Measurements from ENCODE around the gene ZPBP. TPM values are rescaled to one million over a fixed set of nuclear protein-coding genes. Genes with fewer than 3 reads are reported as not detected.

Gene ZPBP
- total RNA-seq, 2 experiments from 2014 or later: not detected

- Mint-ChIP-seq H3K27ac (no peak overlapping the region), H3K36me3 (no peaks in the 10 kb centered on the region), H3K4me1 (no peaks in the 10 kb centered on the region), H3K4me3 (no peak overlapping the region), H3K9me3 (peaks cover 4% of the 10 kb centered on the region), H3K27me3 (no peaks in the 10 kb centered on the region)
- ATAC-seq (ENCODE audit: low read depth): no peak
- POLR2A ChIA-PET: no interaction called here
- no peak for DNase-seq
Measured at GRCh38 chr7:49986191-49986590, 106.9 kb downstream of the ZPBP start.

GRCh38 chr7:49980465-49980864 lies 112.6 kb downstream of the ZPBP start:
- no peaks in the 10 kb centered on the region for H3K4me1 Mint-ChIP-seq
- no peaks in the 10 kb centered on the region for H3K36me3 Mint-ChIP-seq
- H3K9me3 Mint-ChIP-seq: no peaks in the 10 kb centered on the region
- no peak overlapping the region for H3K4me3 Mint-ChIP-seq
- ATAC-seq (ENCODE audit: low read depth): peak; percentile 71
- DNase-seq: peak; percentile 32
- POLR2A ChIA-PET: no interaction called here
- no peak overlapping the region for H3K27ac Mint-ChIP-seq
- no peaks in the 10 kb centered on the region for H3K27me3 Mint-ChIP-seq

GRCh38 chr7:49976238-49976637 lies 116.8 kb downstream of the ZPBP start:
- POLR2A ChIA-PET: no interaction called here
- Mint-ChIP-seq H3K27ac (no peak overlapping the region), H3K27me3 (peaks cover 4% of the 10 kb centered on the region), H3K36me3 (no peaks in the 10 kb centered on the region), H3K9me3 (no peaks in the 10 kb centered on the region), H3K4me3 (no peak overlapping the region), H3K4me1 (no peaks in the 10 kb centered on the region)
- DNase-seq (no peak), ATAC-seq (ENCODE audit: low read depth) (no peak)

- no peak overlapping the region for H3K27ac Mint-ChIP-seq
- peaks cover 11% of the 10 kb centered on the region for H3K27me3 Mint-ChIP-seq
- POLR2A ChIA-PET: no interaction called here
- no peak overlapping the region for H3K4me3 Mint-ChIP-seq
- no peaks in the 10 kb centered on the region for H3K4me1 Mint-ChIP-seq
- ATAC-seq (ENCODE audit: low read depth): no peak
- DNase-seq: no peak
- no peaks in the 10 kb centered on the region for H3K36me3 Mint-ChIP-seq
- no peaks in the 10 kb centered on the region for H3K9me3 Mint-ChIP-seq
Measured at GRCh38 chr7:49974035-49974434, 119.0 kb downstream of the ZPBP start.

GRCh38 chr7:49937608-49938007 lies 155.4 kb downstream of the ZPBP start:
- no peak for ATAC-seq (ENCODE audit: low read depth)
- Mint-ChIP-seq H3K27ac (no peak overlapping the region), H3K4me3 (no peak overlapping the region), H3K36me3 (no peaks in the 10 kb centered on the region), H3K27me3 (no peaks in the 10 kb centered on the region), H3K4me1 (no peaks in the 10 kb centered on the region), H3K9me3 (peaks cover 2% of the 10 kb centered on the region)
- no peak for DNase-seq
- POLR2A ChIA-PET: no interaction called here

- Mint-ChIP-seq H3K9me3 (peaks cover 4% of the 10 kb centered on the region), H3K4me1 (no peaks in the 10 kb centered on the region)
Measured at GRCh38 chr7:49931627-49932026, 161.4 kb downstream of the ZPBP start.

GRCh38 chr7:49928787-49929186 lies 164.3 kb downstream of the ZPBP start:
- Mint-ChIP-seq H3K27ac (no peak overlapping the region), H3K36me3 (no peaks in the 10 kb centered on the region), H3K9me3 (peaks cover 4% of the 10 kb centered on the region), H3K4me1 (no peaks in the 10 kb centered on the region), H3K27me3 (no peaks in the 10 kb centered on the region), H3K4me3 (no peak overlapping the region)
- POLR2A ChIA-PET: no interaction called here
- ATAC-seq (ENCODE audit: low read depth) (no peak), DNase-seq (no peak)

More at GRCh38 chr7:49931627-49932026, 161.4 kb downstream of the ZPBP start:
- Mint-ChIP-seq H3K27ac (no peak overlapping the region), H3K36me3 (no peaks in the 10 kb centered on the region), H3K27me3 (no peaks in the 10 kb centered on the region), H3K4me3 (no peak overlapping the region)
- POLR2A ChIA-PET: no interaction called here
- no peak for ATAC-seq (ENCODE audit: low read depth)
- DNase-seq: no peak

GRCh38 chr7:49927631-49928030 lies 165.4 kb downstream of the ZPBP start:
- Mint-ChIP-seq H3K4me3 (no peak overlapping the region), H3K9me3 (peaks cover 3% of the 10 kb centered on the region), H3K27ac (no peak overlapping the region), H3K36me3 (no peaks in the 10 kb centered on the region), H3K4me1 (no peaks in the 10 kb centered on the region), H3K27me3 (no peaks in the 10 kb centered on the region)
- POLR2A ChIA-PET: no interaction called here
- no peak for DNase-seq
- ATAC-seq (ENCODE audit: low read depth): no peak

GRCh38 chr7:49926720-49927119 lies 166.3 kb downstream of the ZPBP start:
- POLR2A ChIA-PET: no interaction called here
- peaks cover 3% of the 10 kb centered on the region for H3K9me3 Mint-ChIP-seq
- H3K27ac Mint-ChIP-seq: no peak overlapping the region
- no peaks in the 10 kb centered on the region for H3K36me3 Mint-ChIP-seq
- H3K4me3 Mint-ChIP-seq: no peak overlapping the region
- no peaks in the 10 kb centered on the region for H3K4me1 Mint-ChIP-seq
- no peak for DNase-seq
- no peak for ATAC-seq (ENCODE audit: low read depth)
- H3K27me3 Mint-ChIP-seq: no peaks in the 10 kb centered on the region

GRCh38 chr7:49911909-49912308 lies 181.1 kb downstream of the ZPBP start:
- no peaks in the 10 kb centered on the region for H3K9me3 Mint-ChIP-seq
- DNase-seq: no peak
- no peak overlapping the region for H3K4me3 Mint-ChIP-seq
- H3K4me1 Mint-ChIP-seq: no peaks in the 10 kb centered on the region
- H3K27me3 Mint-ChIP-seq: peaks cover 8% of the 10 kb centered on the region
- no peaks in the 10 kb centered on the region for H3K36me3 Mint-ChIP-seq
- no peak overlapping the region for H3K27ac Mint-ChIP-seq
- no peak for ATAC-seq (ENCODE audit: low read depth)
- POLR2A ChIA-PET: no interaction called here

GRCh38 chr7:49894543-49894942 lies 198.5 kb downstream of the ZPBP start:
- DNase-seq (no peak), ATAC-seq (ENCODE audit: low read depth) (no peak)
- Mint-ChIP-seq H3K27ac (no peak overlapping the region), H3K4me1 (no peaks in the 10 kb centered on the region), H3K4me3 (no peak overlapping the region), H3K27me3 (no peaks in the 10 kb centered on the region), H3K9me3 (no peaks in the 10 kb centered on the region), H3K36me3 (no peaks in the 10 kb centered on the region)
- POLR2A ChIA-PET: no interaction called here

- POLR2A ChIA-PET: no interaction called here
- H3K27me3 Mint-ChIP-seq: no peaks in the 10 kb centered on the region
- H3K4me3 Mint-ChIP-seq: no peak overlapping the region
- H3K9me3 Mint-ChIP-seq: no peaks in the 10 kb centered on the region
- no peaks in the 10 kb centered on the region for H3K4me1 Mint-ChIP-seq
- H3K36me3 Mint-ChIP-seq: no peaks in the 10 kb centered on the region
- DNase-seq (no peak), ATAC-seq (ENCODE audit: low read depth) (no peak)
- no peak overlapping the region for H3K27ac Mint-ChIP-seq
Measured at GRCh38 chr7:49893131-49893530, 199.9 kb downstream of the ZPBP start.

- no peak for DNase-seq
- no peak overlapping the region for H3K27ac Mint-ChIP-seq
- ATAC-seq (ENCODE audit: low read depth): no peak
- H3K36me3 Mint-ChIP-seq: no peaks in the 10 kb centered on the region
- H3K4me1 Mint-ChIP-seq: no peaks in the 10 kb centered on the region
- no peak overlapping the region for H3K4me3 Mint-ChIP-seq
- no peaks in the 10 kb centered on the region for H3K9me3 Mint-ChIP-seq
- POLR2A ChIA-PET: no interaction called here
- H3K27me3 Mint-ChIP-seq: no peaks in the 10 kb centered on the region
Measured at GRCh38 chr7:49892481-49892880, 200.6 kb downstream of the ZPBP start.

All from activated naive CD8-positive, alpha-beta T cell treated with anti-CD3 and anti-CD28 coated beads, Interleukin-2, amount 10 ng/mL, durations not matched to agents 7 days and 5 days (primary cell).